HCT116 (cell line): ENCODE results near the gene GNLY. TPM values are rescaled to one million over a fixed set of nuclear protein-coding genes. Genes with fewer than 3 reads are reported as not detected.

Source experiments
- ATAC-seq: fragments of 200-7000 bp; cut with Tn5 transposase; 2 replicates; pipeline ENCODE4 v1.9.1; 2020; ENCODE audit warnings: mild to moderate bottlenecking, moderate library complexity
- BruUV-seq: library from RNA; stranded (reverse); fragments of 400-500 nt; replicated peaks from 2 replicates; lab custom pipeline; 2021; lab: Mats Ljungman, UMichigan
- CTCF ChIA-PET: fragments of 300-600 bp; sonication (Branson Sonifier 250); formaldehyde crosslinking; loops from one replicate; lab custom pipeline; 2021; ENCODE audit warnings: antibody characterized with exemption; lab: Charles Lee
- POLR2A ChIA-PET: fragments of 300-600, 350-600 bp; sonication (Branson Sonifier 250); formaldehyde crosslinking; loops from one replicate; lab custom pipeline; 2021; ENCODE audit warnings: antibody characterized with exemption; lab: Charles Lee
- RAD21 ChIA-PET, 2 experiments: fragments of 300-600 bp; sonication (Branson Sonifier 250); formaldehyde crosslinking; loops; one replicate each; lab custom pipeline; 2023; ENCODE audit warnings: low total read pairs in 2 of 2; ENCODE audit not compliant: uncharacterized antibody in 2 of 2, unreplicated experiment in 2 of 2, low non-redundant PET in 1 of 2; lab: Charles Lee
- DNase-seq: peaks from one replicate; pipeline ENCODE4 v3.0.0-alpha.2; 2010; ENCODE audit warnings: low read depth, low spot score
- H2AFZ ChIP-seq: fragments of 200-600 bp; shearing (Covaris generic), sonication (generic); 2 replicates; pipeline ENCODE4 v1.6.1; 2017; ENCODE audit warnings: low read depth, mixed run types, mixed read lengths, antibody characterized with exemption, low read length; ENCODE audit not compliant: poor library complexity, severe bottlenecking
- H3K27ac ChIP-seq: 2 replicates; pipeline ENCODE4 v1.5.1; 2012; ENCODE audit warnings: low read depth, low read length
- H3K27me3 ChIP-seq: fragments of 200-600 bp; sonication (generic); 2 replicates; pipeline ENCODE4 v1.6.1; 2016; ENCODE audit warnings: mixed run types, low read length, mixed read lengths; ENCODE audit not compliant: insufficient read depth
- H3K36me3 ChIP-seq, 2 experiments: fragments of 200-500 bp in 1 of 2; fragments of 200-600 bp in 1 of 2; sonication (Bioruptor generic) in 1 of 2; sonication (generic) in 1 of 2; 2 replicates each; pipeline versions ENCODE4 v1.5.1 to v1.6.1; 2014 to 2016; ENCODE audit warnings: low read length in 2 of 2, inconsistent platforms in 1 of 2, mixed read lengths in 1 of 2, mixed run types in 1 of 2; ENCODE audit not compliant: insufficient read depth in 2 of 2, control insufficient read depth in 1 of 2
- H3K4me1 ChIP-seq, 2 experiments: fragments of 200-600 bp in 1 of 2; sonication (generic) in 1 of 2; 2 replicates each; pipeline versions ENCODE4 v1.5.1 to v1.6.1; 2012 to 2017; ENCODE audit warnings: low read length in 2 of 2, inconsistent platforms in 1 of 2, mild to moderate bottlenecking in 1 of 2, mixed read lengths in 1 of 2, mixed run types in 1 of 2, moderate library complexity in 1 of 2; ENCODE audit not compliant: insufficient read depth in 2 of 2, control insufficient read depth in 1 of 2
- H3K4me2 ChIP-seq: fragments of 200-600 bp; sonication (generic); 2 replicates; pipeline ENCODE4 v1.6.1; 2017; ENCODE audit warnings: mixed run types, low read length, mixed read lengths
- H3K4me3 ChIP-seq, 2 experiments: fragments of 200-600 bp in 1 of 2; sonication (generic) in 1 of 2; replicated peaks in 1 of 2; 2 replicates each; pipeline ENCODE4 v1.5.1; 2011 to 2016; ENCODE audit warnings: low read length in 2 of 2, control low read depth in 1 of 2, low read depth in 1 of 2, mild to moderate bottlenecking in 1 of 2, mixed read lengths in 1 of 2, mixed run types in 1 of 2
- H3K79me2 ChIP-seq: fragments of 200-600 bp; sonication (generic); 2 replicates; pipeline ENCODE4 v1.6.1; 2017; ENCODE audit warnings: mild to moderate bottlenecking, mixed run types, low read length, moderate library complexity, mixed read lengths; ENCODE audit not compliant: insufficient read depth
- H3K9ac ChIP-seq: fragments of 200-600 bp; sonication (generic); 2 replicates; pipeline ENCODE4 v1.6.1; 2016; ENCODE audit warnings: low read length, mixed read lengths
- H3K9me2 ChIP-seq: fragments of 200-600 bp; sonication (generic), shearing (Covaris generic); 2 replicates; pipeline ENCODE4 v1.6.1; 2017; ENCODE audit warnings: mixed run types, mild to moderate bottlenecking, moderate library complexity; ENCODE audit not compliant: insufficient read depth
- H3K9me3 ChIP-seq, 2 experiments: fragments of 200-500 bp in 1 of 2; fragments of 200-600 bp in 1 of 2; sonication (Bioruptor generic) in 1 of 2; sonication (generic) in 1 of 2; 2 replicates each; pipeline ENCODE4 v1.6.1; 2014 to 2017; ENCODE audit warnings: low read length in 2 of 2, mixed read lengths in 2 of 2, inconsistent platforms in 1 of 2, low read depth in 1 of 2, mild to moderate bottlenecking in 1 of 2, mixed run types in 1 of 2, moderate library complexity in 1 of 2; ENCODE audit not compliant: control insufficient read depth in 1 of 2, insufficient read depth in 1 of 2
- H4K20me1 ChIP-seq: fragments of 200-600 bp; sonication (generic), shearing (Covaris generic); 2 replicates; pipeline ENCODE4 v1.6.1; 2017; ENCODE audit warnings: mixed run types, mild to moderate bottlenecking, moderate library complexity; ENCODE audit not compliant: insufficient read depth
- ATF3 ChIP-seq: IDR thresholded peaks from 2 replicates; pipeline ENCODE4 v1.6.1; 2012
- CBX3 ChIP-seq: IDR thresholded peaks from 2 replicates; pipeline ENCODE4 v1.6.1; 2012; ENCODE audit warnings: low read depth
- CEBPB ChIP-seq: IDR thresholded peaks from 2 replicates; pipeline ENCODE4 v1.6.1; 2012; ENCODE audit warnings: low read depth
- EGR1 ChIP-seq: IDR thresholded peaks from 2 replicates; pipeline ENCODE4 v1.6.1; 2012; ENCODE audit warnings: low read depth
- ELF1 ChIP-seq: IDR thresholded peaks from 2 replicates; pipeline ENCODE4 v1.6.1; 2012; ENCODE audit warnings: low read depth, borderline replicate concordance
- EZH2phosphoT487 ChIP-seq: fragments of 200-600 bp; IDR thresholded peaks from 2 replicates; pipeline ENCODE4 v1.6.1; 2018; ENCODE audit warnings: antibody characterized with exemption, borderline replicate concordance
- FOSL1 ChIP-seq: IDR thresholded peaks from 2 replicates; pipeline ENCODE4 v1.6.1; 2012; ENCODE audit warnings: low read depth
- JUND ChIP-seq: IDR thresholded peaks from 2 replicates; pipeline ENCODE4 v1.6.1; 2012
- POLR2A ChIP-seq: IDR thresholded peaks from 2 replicates; pipeline ENCODE4 v1.7.0; 2011; ENCODE audit warnings: borderline replicate concordance; ENCODE audit not compliant: insufficient read depth, insufficient read length; ENCODE audit errors: extremely low read depth
- RAD21 ChIP-seq: IDR thresholded peaks from 2 replicates; pipeline ENCODE4 v1.6.1; 2012; ENCODE audit warnings: low read depth, mild to moderate bottlenecking
- REST ChIP-seq: IDR thresholded peaks from 2 replicates; pipeline ENCODE4 v1.6.1; 2012; ENCODE audit warnings: low read depth
- SIN3A ChIP-seq: IDR thresholded peaks from 2 replicates; pipeline ENCODE4 v1.6.1; 2012; ENCODE audit warnings: low read depth
- SP1 ChIP-seq: IDR thresholded peaks from 2 replicates; pipeline ENCODE4 v1.6.1; 2012; ENCODE audit warnings: low read depth
- SRF ChIP-seq: IDR thresholded peaks from 2 replicates; pipeline ENCODE4 v1.6.1; 2012; ENCODE audit warnings: low read depth
- ZBTB33 ChIP-seq: IDR thresholded peaks from 2 replicates; pipeline ENCODE4 v1.6.1; 2011; ENCODE audit warnings: mild to moderate bottlenecking, low read length, moderate library complexity; ENCODE audit not compliant: insufficient replicate concordance; ENCODE audit errors: extremely low read depth
- ZFX ChIP-seq: fragments of 450-650 bp; IDR thresholded peaks from 2 replicates; pipeline ENCODE4 v1.6.1; 2017
- ZNF274 ChIP-seq: fragments of 200-500 bp; sonication (Bioruptor generic); IDR thresholded peaks from 2 replicates; pipeline ENCODE4 v1.6.1; 2014; ENCODE audit warnings: mild to moderate bottlenecking, low read depth, low read length, inconsistent platforms
- intact Hi-C: fragments of 100-400 bp; cut with micrococcal nuclease; formaldehyde crosslinking; loops from 2 replicates; pipeline ENCODE4 v1.10.0; 2022
- total RNA-seq: library from RNA; stranded (reverse); gene quantifications from one replicate; pipeline ENCODE4 v1.2.1, GENCODE V29; 2021; ENCODE audit not compliant: unreplicated experiment
- TF ChIP-seq, protein P1 (sequence below), 3 experiments: fragments of 200-600 bp in 1 of 3; sonication (generic) in 1 of 3; IDR thresholded peaks in 2 of 3; conservative IDR thresholded peaks in 1 of 3; 2 replicates each; pipeline ENCODE4 v1.5.1; 2012 to 2017; ENCODE audit warnings: low read depth in 2 of 3, low read length in 2 of 3, antibody characterized with exemption in 1 of 3, borderline replicate concordance in 1 of 3, control low read depth in 1 of 3, mild to moderate bottlenecking in 1 of 3, mixed read lengths in 1 of 3, mixed run types in 1 of 3, moderate library complexity in 1 of 3; ENCODE audit not compliant: insufficient read depth in 1 of 3

The GNLY gene
- total RNA-seq, 1 experiment from 2014 or later = 0.74 TPM

GRCh38 chr2:85737961-85738360 lies 43.8 kb downstream of the GNLY start:
- Histone ChIP-seq H3K9me3 (no peaks in the 10 kb centered on the region), H3K4me3 (no peak overlapping the region), H3K27me3 (no peaks in the 10 kb centered on the region), H3K27ac (no peak overlapping the region), H3K4me1 (peaks cover 22 to 24% of the 10 kb centered on the region in 2 experiments), H3K79me2 (no peaks in the 10 kb centered on the region), H3K9me2 (no peaks in the 10 kb centered on the region), H4K20me1 (no peaks in the 10 kb centered on the region), H3K9ac (no peak overlapping the region), H3K4me2 (no peak overlapping the region), H3K36me3 (no peaks in the 10 kb centered on the region), H2AFZ (no peak overlapping the region)
- POLR2A ChIA-PET = no interaction called here
- intact Hi-C loops = no loop called here
- CTCF ChIA-PET = interaction anchor here (1.3 kb wide), 1 partner anchor 9 kb away, joined by 5 read pairs; no protein-coding TSS in a partner anchor
- RAD21 ChIA-PET = no interaction called here
- DNase-seq = no peak
- no peak for TF ChIP-seq FOSL1
- TF ChIP-seq ZNF274 = no peak
- no peak for TF ChIP-seq REST
- TF ChIP-seq EGR1 = no peak
- no peak for TF ChIP-seq ELF1
- TF ChIP-seq CBX3 = no peak
- TF ChIP-seq RAD21 = no peak
- TF ChIP-seq ZFX = no peak
- no peak for TF ChIP-seq ATF3
- TF ChIP-seq EZH2phosphoT487 = no peak
- no peak for TF ChIP-seq ZBTB33
- TF ChIP-seq JUND = no peak
- TF ChIP-seq SRF = no peak
- TF ChIP-seq CEBPB = no peak
- no peak for TF ChIP-seq POLR2A
- TF ChIP-seq SP1 = no peak
- TF ChIP-seq, protein P1, sequence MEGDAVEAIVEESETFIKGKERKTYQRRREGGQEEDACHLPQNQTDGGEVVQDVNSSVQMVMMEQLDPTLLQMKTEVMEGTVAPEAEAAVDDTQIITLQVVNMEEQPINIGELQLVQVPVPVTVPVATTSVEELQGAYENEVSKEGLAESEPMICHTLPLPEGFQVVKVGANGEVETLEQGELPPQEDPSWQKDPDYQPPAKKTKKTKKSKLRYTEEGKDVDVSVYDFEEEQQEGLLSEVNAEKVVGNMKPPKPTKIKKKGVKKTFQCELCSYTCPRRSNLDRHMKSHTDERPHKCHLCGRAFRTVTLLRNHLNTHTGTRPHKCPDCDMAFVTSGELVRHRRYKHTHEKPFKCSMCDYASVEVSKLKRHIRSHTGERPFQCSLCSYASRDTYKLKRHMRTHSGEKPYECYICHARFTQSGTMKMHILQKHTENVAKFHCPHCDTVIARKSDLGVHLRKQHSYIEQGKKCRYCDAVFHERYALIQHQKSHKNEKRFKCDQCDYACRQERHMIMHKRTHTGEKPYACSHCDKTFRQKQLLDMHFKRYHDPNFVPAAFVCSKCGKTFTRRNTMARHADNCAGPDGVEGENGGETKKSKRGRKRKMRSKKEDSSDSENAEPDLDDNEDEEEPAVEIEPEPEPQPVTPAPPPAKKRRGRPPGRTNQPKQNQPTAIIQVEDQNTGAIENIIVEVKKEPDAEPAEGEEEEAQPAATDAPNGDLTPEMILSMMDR (IDR thresholded peaks at IDR 0.05 in 2 of 3, conservative IDR thresholded peaks at IDR 0.05 in 1 of 3; ENCODE audit: borderline replicate concordance in 1 of 3, insufficient read depth in 1 of 3, low read depth in 2 of 3, low read length in 2 of 3) = no peak
- no peak for TF ChIP-seq SIN3A
- ATAC-seq = no peak
- no TSS peak for BruUV-seq
